ENCODE results near the gene PSMD2. TPM values are rescaled to one million over a fixed set of nuclear protein-coding genes. Genes with fewer than 3 reads are reported as not detected.
A peak's percentile ranks its signal among the peaks of the same experiment; 100 is the strongest.

PSMD2 gene
- total and polyA plus RNA-seq, 2 donors (not counting 3 experiments of a cell fraction or from before 2014, with no cell fraction given) = 414 to 435 TPM

DNA sequence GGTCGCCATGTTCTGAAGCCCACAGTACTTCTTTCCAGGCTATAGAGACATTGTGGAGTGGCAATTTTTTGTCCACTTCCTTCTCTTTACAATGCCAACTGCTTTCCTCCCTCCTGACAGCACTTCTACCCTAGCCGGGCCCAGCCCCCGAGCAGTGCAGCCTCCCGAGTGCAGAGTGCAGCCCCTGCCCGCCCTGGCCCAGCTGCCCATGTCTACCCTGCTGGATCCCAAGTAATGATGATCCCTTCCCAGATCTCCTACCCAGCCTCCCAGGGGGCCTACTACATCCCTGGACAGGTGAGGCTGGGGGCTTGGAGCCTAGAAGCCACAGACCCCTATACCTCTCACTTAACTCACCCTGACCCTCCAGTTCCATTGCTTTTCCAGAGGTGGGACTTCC is 18.2 kb downstream of the PSMD2 start:
- POLR2A ChIA-PET = no interaction called here
- FAIRE-seq (no peak), DNase-seq (ENCODE audit: low read depth, low spot score) (no peak)
- Histone ChIP-seq H3K4me2 (ENCODE audit: insufficient read depth, low read length) (peak overlapping the region; percentile 84), H3K9me1 (replicated peaks; ENCODE audit: control insufficient read depth, extremely low read depth, insufficient read depth, low read length) (no peaks in the 10 kb centered on the region), H3K79me2 (ENCODE audit: control insufficient read depth, insufficient read depth, low read length) (peaks cover 70% of the 10 kb centered on the region), H3K27ac (ENCODE audit: insufficient read depth, low read depth, low read length) (no peak overlapping the region), H4K20me1 (replicated peaks; ENCODE audit: control insufficient read depth, extremely low read depth, insufficient read depth, low read length) (peaks cover 3% of the 10 kb centered on the region), H3K4me3 (replicated peaks in 1 of 3; ENCODE audit: insufficient read depth in 1 of 3, low read depth in 1 of 3, low read length in 3 of 3) (peak overlapping the region in 1 of 3 experiments; percentile 59), H3K36me3 (ENCODE audit: control insufficient read depth in 2 of 2, extremely low read depth in 1 of 2, insufficient read depth in 2 of 2, low read length in 2 of 2) (peaks cover 28% of the 10 kb centered on the region in 2 experiments), H2AFZ (ENCODE audit: low read depth, low read length) (no peak overlapping the region), H3K9ac (replicated peaks; ENCODE audit: extremely low read depth, insufficient read depth, low read length) (no peak overlapping the region), H3K4me1 (ENCODE audit: control insufficient read depth, extremely low read depth, insufficient read depth, low read length) (peaks cover 45% of the 10 kb centered on the region), H3K27me3 (ENCODE audit: control insufficient read depth in 2 of 2, insufficient read depth in 2 of 2, low read length in 2 of 2) (no peaks in the 10 kb centered on the region), H3K9me3 (replicated peaks; ENCODE audit: control insufficient read depth, insufficient read depth, low read length) (no peaks in the 10 kb centered on the region)
- TF ChIP-seq POLR2A (IDR thresholded peaks at IDR 0.05; ENCODE audit: low read depth, low read length) (peak; percentile 18), EZH2 (IDR thresholded peaks at IDR 0.05; ENCODE audit: borderline replicate concordance, low read depth, low read length, severe bottlenecking) (no peak)
- intact Hi-C loops (cut with micrococcal nuclease) (no loop called here), dilution Hi-C loops (cut with MboI; ENCODE audit: extremely low pct_ligation_motif_present, low sequenced_read_pairs) (no loop called here)
- CTCF ChIA-PET = interaction anchor here (1.5 to 1.9 kb wide), 2 partner anchors 20 to 422 kb away, joined by 3 to 5 read pairs; partner anchors contain the start of gene FAM131A
- no TSS peak for BruUV-seq (replicated peaks)

DNA sequence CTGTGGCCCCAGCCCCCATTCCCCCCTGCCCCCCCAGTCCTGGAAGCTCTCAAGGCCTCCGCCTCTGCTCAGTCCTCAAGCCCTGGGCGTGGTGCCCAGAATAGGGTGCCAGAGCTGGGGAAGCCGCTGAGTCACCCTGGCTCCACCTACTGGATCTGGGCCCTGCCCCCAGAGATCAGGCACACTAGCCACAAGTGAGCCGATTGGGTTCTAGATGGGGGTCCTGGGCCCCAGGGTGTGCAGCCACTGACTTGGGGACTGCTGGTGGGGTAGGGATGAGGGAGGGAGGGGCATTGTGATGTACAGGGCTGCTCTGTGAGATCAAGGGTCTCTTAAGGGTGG is 21.0 kb downstream of the PSMD2 start:
- dilution Hi-C loops (cut with MboI; ENCODE audit: extremely low pct_ligation_motif_present, low sequenced_read_pairs) (no loop called here), intact Hi-C loops (cut with micrococcal nuclease) (loop anchor here (1.0 kb wide), 1 partner anchor 12 kb away; no protein-coding TSS in a partner anchor)
- peak; percentile 92 for FAIRE-seq
- Histone ChIP-seq H3K27ac (ENCODE audit: insufficient read depth, low read depth, low read length) (peak overlapping the region; percentile 38), H3K9me1 (replicated peaks; ENCODE audit: control insufficient read depth, extremely low read depth, insufficient read depth, low read length) (no peaks in the 10 kb centered on the region), H3K4me3 (replicated peaks in 1 of 3; ENCODE audit: insufficient read depth in 1 of 3, low read depth in 1 of 3, low read length in 3 of 3) (no peak overlapping the region), H3K9ac (replicated peaks; ENCODE audit: extremely low read depth, insufficient read depth, low read length) (peak overlapping the region; percentile 10), H3K27me3 (ENCODE audit: control insufficient read depth in 2 of 2, insufficient read depth in 2 of 2, low read length in 2 of 2) (no peaks in the 10 kb centered on the region), H4K20me1 (replicated peaks; ENCODE audit: control insufficient read depth, extremely low read depth, insufficient read depth, low read length) (peaks cover 3% of the 10 kb centered on the region), H3K9me3 (replicated peaks; ENCODE audit: control insufficient read depth, insufficient read depth, low read length) (no peaks in the 10 kb centered on the region), H3K36me3 (ENCODE audit: control insufficient read depth in 2 of 2, extremely low read depth in 1 of 2, insufficient read depth in 2 of 2, low read length in 2 of 2) (peaks cover 52 to 53% of the 10 kb centered on the region in 2 experiments), H2AFZ (ENCODE audit: low read depth, low read length) (no peak overlapping the region), H3K4me1 (ENCODE audit: control insufficient read depth, extremely low read depth, insufficient read depth, low read length) (peaks cover 45% of the 10 kb centered on the region), H3K79me2 (ENCODE audit: control insufficient read depth, insufficient read depth, low read length) (peaks cover 93% of the 10 kb centered on the region), H3K4me2 (ENCODE audit: insufficient read depth, low read length) (no peak overlapping the region)
- no peak for TF ChIP-seq CTCF (IDR thresholded peaks at IDR 0.05; ENCODE audit: extremely low read depth in 1 of 2, insufficient read depth in 1 of 2, low read depth in 1 of 2, low read length in 2 of 2)
- peak; percentile 61 for TF ChIP-seq POLR2AphosphoS5 (IDR thresholded peaks at IDR 0.05; ENCODE audit: insufficient read depth, low read depth, low read length)
- TF ChIP-seq JUN (IDR thresholded peaks at IDR 0.05; ENCODE audit: borderline replicate concordance, insufficient read depth, insufficient read length, low read depth) = peak; percentile 40
- no peak for TF ChIP-seq GATA2 (IDR thresholded peaks at IDR 0.05; ENCODE audit: insufficient read depth, insufficient read length, low read depth, low read length)
- TF ChIP-seq FOS (IDR thresholded peaks at IDR 0.05; ENCODE audit: borderline replicate concordance, insufficient read depth, low read length) = peak; percentile 71
- TF ChIP-seq MYC (IDR thresholded peaks at IDR 0.05; ENCODE audit: low read depth, low read length) = no peak
- no peak for TF ChIP-seq POLR2A (IDR thresholded peaks at IDR 0.05; ENCODE audit: low read depth, low read length)
- TF ChIP-seq, protein P1, sequence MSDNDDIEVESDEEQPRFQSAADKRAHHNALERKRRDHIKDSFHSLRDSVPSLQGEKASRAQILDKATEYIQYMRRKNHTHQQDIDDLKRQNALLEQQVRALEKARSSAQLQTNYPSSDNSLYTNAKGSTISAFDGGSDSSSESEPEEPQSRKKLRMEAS (IDR thresholded peaks at IDR 0.05; ENCODE audit: insufficient read depth, insufficient read length) = no peak
- TF ChIP-seq EZH2 (IDR thresholded peaks at IDR 0.05; ENCODE audit: borderline replicate concordance, low read depth, low read length, severe bottlenecking) = no peak
- ChIA-PET POLR2A (interaction anchor here (0.6 to 0.8 kb wide), 2 partner anchors 15 to 872 kb away, joined by 3 read pairs; no protein-coding TSS in a partner anchor), CTCF (interaction anchor here (0.7 to 1.8 kb wide), 4 partner anchors 14 to 51 kb away, joined by 3 to 10 read pairs (median 5); no protein-coding TSS in a partner anchor)
- BruUV-seq (replicated peaks) = no TSS peak
- DNase-seq (ENCODE audit: low read depth, low spot score) = peak; percentile 94

Data from endothelial cell of umbilical vein (primary cell).